Measurements from ENCODE around the gene TBC1D10A.

- no peak for TF ChIP-seq NR1H2 (CRISPR knock-in tag; IDR thresholded peaks at IDR 0.05)
- TF ChIP-seq CTCF (IDR thresholded peaks at IDR 0.05), result no peak
- TF ChIP-seq JUN (CRISPR knock-in tag; IDR thresholded peaks at IDR 0.05), result no peak
- TF ChIP-seq E2F4 (CRISPR knock-in tag; IDR thresholded peaks at IDR 0.05; ENCODE audit: borderline replicate concordance, low read depth), result no peak
- no peak for TF ChIP-seq SP1 (CRISPR knock-in tag; conservative IDR thresholded peaks at IDR 0.05)
- TF ChIP-seq, protein P1, sequence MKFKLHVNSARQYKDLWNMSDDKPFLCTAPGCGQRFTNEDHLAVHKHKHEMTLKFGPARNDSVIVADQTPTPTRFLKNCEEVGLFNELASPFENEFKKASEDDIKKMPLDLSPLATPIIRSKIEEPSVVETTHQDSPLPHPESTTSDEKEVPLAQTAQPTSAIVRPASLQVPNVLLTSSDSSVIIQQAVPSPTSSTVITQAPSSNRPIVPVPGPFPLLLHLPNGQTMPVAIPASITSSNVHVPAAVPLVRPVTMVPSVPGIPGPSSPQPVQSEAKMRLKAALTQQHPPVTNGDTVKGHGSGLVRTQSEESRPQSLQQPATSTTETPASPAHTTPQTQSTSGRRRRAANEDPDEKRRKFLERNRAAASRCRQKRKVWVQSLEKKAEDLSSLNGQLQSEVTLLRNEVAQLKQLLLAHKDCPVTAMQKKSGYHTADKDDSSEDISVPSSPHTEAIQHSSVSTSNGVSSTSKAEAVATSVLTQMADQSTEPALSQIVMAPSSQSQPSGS (CRISPR knock-in tag; IDR thresholded peaks at IDR 0.05; ENCODE audit: borderline replicate concordance, low read depth), result no peak
- TF ChIP-seq CBFB (CRISPR knock-in tag; IDR thresholded peaks at IDR 0.05; ENCODE audit: low read depth), result no peak
- TF ChIP-seq, protein P2, sequence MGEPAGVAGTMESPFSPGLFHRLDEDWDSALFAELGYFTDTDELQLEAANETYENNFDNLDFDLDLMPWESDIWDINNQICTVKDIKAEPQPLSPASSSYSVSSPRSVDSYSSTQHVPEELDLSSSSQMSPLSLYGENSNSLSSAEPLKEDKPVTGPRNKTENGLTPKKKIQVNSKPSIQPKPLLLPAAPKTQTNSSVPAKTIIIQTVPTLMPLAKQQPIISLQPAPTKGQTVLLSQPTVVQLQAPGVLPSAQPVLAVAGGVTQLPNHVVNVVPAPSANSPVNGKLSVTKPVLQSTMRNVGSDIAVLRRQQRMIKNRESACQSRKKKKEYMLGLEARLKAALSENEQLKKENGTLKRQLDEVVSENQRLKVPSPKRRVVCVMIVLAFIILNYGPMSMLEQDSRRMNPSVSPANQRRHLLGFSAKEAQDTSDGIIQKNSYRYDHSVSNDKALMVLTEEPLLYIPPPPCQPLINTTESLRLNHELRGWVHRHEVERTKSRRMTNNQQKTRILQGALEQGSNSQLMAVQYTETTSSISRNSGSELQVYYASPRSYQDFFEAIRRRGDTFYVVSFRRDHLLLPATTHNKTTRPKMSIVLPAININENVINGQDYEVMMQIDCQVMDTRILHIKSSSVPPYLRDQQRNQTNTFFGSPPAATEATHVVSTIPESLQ (CRISPR knock-in tag; IDR thresholded peaks at IDR 0.05), result no peak
- TF ChIP-seq USF2 (CRISPR knock-in tag; IDR thresholded peaks at IDR 0.05), result no peak
- no peak for TF ChIP-seq ZNF121 (CRISPR knock-in tag; IDR thresholded peaks at IDR 0.05)
- TF ChIP-seq, protein P3, sequence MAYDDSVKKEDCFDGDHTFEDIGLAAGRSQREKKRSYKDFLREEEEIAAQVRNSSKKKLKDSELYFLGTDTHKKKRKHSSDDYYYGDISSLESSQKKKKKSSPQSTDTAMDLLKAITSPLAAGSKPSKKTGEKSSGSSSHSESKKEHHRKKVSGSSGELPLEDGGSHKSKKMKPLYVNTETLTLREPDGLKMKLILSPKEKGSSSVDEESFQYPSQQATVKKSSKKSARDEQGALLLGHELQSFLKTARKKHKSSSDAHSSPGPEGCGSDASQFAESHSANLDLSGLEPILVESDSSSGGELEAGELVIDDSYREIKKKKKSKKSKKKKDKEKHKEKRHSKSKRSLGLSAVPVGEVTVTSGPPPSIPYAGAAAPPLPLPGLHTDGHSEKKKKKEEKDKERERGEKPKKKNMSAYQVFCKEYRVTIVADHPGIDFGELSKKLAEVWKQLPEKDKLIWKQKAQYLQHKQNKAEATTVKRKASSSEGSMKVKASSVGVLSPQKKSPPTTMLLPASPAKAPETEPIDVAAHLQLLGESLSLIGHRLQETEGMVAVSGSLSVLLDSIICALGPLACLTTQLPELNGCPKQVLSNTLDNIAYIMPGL (CRISPR knock-in tag; IDR thresholded peaks at IDR 0.05), result no peak
- TF ChIP-seq GRHL2 (CRISPR knock-in tag; IDR thresholded peaks at IDR 0.05; ENCODE audit: insufficient replicate concordance, severe bottlenecking), result no peak
- TF ChIP-seq, protein P4, sequence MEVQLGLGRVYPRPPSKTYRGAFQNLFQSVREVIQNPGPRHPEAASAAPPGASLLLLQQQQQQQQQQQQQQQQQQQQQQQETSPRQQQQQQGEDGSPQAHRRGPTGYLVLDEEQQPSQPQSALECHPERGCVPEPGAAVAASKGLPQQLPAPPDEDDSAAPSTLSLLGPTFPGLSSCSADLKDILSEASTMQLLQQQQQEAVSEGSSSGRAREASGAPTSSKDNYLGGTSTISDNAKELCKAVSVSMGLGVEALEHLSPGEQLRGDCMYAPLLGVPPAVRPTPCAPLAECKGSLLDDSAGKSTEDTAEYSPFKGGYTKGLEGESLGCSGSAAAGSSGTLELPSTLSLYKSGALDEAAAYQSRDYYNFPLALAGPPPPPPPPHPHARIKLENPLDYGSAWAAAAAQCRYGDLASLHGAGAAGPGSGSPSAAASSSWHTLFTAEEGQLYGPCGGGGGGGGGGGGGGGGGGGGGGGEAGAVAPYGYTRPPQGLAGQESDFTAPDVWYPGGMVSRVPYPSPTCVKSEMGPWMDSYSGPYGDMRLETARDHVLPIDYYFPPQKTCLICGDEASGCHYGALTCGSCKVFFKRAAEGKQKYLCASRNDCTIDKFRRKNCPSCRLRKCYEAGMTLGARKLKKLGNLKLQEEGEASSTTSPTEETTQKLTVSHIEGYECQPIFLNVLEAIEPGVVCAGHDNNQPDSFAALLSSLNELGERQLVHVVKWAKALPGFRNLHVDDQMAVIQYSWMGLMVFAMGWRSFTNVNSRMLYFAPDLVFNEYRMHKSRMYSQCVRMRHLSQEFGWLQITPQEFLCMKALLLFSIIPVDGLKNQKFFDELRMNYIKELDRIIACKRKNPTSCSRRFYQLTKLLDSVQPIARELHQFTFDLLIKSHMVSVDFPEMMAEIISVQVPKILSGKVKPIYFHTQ (CRISPR knock-in tag; IDR thresholded peaks at IDR 0.05), result no peak
These were observed 6.7 kb downstream of the TBC1D10A start for GRCh38 chr22:30320021-30320556.
